ENCODE data around the gene SLC8A3.

The SLC8A3 gene

GRCh38 chr14:70029296-70030132 is 159.2 kb downstream of the SLC8A3 start:
- no peak for DNase-seq

DNA sequence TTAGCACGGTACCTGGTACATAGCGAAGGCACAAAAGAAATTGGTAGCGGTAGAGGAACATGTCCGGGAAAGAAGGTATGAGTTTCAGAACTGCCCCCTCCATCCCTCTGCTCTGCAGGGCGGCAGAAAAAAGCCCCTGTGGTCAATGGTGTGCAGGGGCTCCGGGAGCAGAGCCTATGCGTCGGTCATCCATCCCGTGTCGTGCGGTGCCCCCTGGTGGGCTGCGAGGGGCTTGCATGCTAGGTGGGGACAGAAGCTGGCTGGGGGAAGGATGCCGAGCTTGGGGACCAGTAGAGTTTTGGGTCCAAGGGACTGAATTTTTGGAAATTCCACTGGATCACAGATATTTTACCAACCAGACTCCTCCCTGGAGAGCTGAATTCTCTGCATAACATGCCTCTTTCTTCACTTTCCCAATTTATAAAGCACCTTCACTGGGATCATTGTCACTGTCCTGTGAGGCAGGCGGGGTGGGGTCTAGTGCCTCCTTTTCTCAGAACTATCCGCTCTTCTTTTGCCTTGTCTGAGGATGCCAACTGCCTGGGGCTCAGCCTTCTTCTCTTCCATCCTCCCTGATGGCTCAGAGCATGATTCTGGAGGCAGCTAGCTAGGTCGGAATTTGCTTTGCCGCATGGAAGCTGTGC is 160.8 kb downstream of the SLC8A3 start:
- DNase-seq, result peak in 50 of 51 donors; percentile 6 to 85 (median 60)

GRCh38 chr14:70023871-70024270 is 164.9 kb downstream of the SLC8A3 start:
- no peak for DNase-seq

DNA sequence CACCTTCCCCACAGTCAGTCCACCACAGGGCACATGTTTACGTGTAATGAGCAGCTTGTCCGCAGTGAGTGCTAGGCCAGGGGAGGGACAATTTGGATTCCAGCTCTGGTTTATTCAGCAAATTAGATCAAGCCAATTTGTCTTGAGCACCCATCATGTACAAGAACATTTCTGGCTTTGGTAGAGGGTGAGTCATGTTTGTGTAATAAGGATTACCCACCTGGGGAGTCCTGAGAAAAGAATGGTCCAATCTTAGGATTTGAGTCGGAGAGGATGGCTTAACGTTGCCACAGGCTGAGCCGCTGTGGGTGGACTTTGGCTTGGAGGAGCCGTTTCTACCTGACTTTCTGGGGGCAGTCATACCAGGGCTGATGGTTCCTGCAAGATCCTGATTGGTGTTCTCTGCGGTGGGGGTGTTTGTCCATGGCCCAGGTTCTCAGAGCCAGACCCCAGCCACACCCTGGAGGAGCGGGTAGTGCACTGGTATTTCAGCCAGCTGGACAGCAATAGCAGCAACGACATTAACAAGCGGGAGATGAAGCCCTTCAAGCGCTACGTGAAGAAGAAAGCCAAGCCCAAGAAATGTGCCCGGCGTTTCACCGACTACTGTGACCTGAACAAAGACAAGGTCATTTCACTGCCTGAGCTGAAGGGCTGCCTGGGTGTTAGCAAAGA is 165.8 kb downstream of the SLC8A3 start:
- DNase-seq, result no peak

- no peak for DNase-seq
These were observed 167.1 kb downstream of the SLC8A3 start for GRCh38 chr14:70021548-70022220.

DNA sequence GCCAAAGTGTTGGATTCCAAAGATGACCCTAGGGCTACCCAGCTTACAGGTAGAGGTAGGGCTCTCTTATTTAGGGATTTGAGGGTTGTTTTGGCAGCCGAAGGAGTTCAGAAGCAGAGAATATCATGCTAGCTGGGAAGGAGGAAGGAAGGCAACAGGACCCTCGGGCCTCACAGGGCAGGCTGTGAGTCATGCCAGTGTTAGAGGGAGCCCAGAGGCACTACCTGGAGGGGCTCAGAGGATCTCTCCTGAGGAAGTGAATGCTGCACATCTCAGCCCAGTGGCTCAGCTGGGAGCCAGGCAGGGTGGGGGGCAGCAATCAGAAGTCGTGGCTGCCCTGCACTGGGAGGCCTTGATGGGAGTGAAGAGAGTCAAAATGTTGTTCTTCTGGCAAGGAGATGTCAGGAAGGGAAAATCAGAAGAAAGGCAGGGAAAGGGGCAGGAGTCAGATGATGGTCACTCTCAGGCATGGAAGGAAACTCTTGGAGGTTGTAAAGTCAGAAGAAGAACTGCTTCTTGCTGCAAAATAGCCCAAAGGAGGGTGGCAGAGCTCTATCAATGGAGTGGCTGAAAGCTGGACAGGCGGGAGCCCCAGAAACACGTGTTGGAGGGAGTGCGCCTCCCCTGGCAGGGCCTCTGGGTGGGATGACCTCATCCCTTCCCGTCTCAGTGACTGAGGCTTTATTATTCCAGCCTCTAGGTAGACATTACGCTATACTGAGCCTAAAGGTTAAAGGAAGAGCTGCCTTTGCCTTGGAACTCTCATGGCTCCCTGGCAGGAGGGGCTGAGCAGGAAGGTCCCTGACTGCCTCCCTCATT is 168.2 kb downstream of the SLC8A3 start:
- DNase-seq, result peak in 18 of 51 donors; percentile 2 to 55 (median 27)

DNA sequence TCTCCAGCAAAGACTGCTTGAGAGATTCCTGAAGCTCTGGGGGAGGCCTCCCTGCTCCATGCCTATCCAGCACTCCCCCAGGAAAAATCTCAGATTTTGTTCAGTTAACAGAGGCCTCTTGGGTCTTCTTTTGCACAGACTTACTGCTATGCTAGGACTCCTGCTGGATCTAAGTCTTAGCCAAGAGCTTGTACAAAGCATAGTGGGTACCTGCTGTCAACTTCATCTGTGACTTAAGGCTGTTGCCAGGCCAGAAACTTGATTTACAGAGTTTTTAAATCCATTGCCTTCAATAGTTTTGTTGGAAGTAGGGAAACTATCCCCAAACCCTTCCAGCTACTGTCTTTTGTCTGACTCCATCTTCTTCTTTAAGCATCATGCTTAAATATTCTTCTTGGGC is 169.1 kb downstream of the SLC8A3 start:
- DNase-seq, result no peak

DNA sequence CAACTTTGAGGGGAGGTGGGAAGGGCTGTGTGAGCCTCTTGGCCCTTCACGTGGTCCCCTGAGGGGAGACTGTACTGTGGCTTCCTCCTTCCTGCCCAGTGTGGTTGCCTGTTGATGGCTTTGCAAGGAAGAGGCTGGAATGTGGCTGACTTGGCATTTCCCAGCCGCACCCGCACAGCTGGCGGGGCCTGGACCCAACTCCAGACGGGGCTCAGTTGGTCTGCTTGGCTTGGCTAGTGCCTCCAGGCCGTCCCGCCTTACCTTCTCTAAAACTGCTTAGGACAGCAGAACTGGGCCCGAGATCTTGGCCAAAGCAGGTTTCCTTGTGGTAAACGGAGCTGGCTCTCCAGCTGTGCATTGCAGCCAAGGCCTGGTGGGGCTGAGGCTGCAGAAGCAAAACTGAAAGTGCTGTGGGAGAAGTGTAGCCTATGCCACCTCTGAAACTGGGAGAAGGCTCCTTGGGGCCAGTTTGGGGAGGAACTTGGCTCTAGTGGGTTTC is 170.0 kb downstream of the SLC8A3 start:
- peak in 14 of 51 donors; percentile 5 to 52 (median 12) for DNase-seq

- DNase-seq, result peak in 2 of 51 donors; percentile 14 to 15
These were observed 170.5 kb downstream of the SLC8A3 start for GRCh38 chr14:70018230-70018629.

- no peak for DNase-seq
These were observed 174.2 kb downstream of the SLC8A3 start for GRCh38 chr14:70014406-70015095.

- peak in 14 of 51 donors; percentile 6 to 53 (median 26) for DNase-seq
These were observed 175.4 kb downstream of the SLC8A3 start for GRCh38 chr14:70013271-70013873.

GRCh38 chr14:70011708-70012107 is 177.0 kb downstream of the SLC8A3 start:
- no peak for DNase-seq

DNA sequence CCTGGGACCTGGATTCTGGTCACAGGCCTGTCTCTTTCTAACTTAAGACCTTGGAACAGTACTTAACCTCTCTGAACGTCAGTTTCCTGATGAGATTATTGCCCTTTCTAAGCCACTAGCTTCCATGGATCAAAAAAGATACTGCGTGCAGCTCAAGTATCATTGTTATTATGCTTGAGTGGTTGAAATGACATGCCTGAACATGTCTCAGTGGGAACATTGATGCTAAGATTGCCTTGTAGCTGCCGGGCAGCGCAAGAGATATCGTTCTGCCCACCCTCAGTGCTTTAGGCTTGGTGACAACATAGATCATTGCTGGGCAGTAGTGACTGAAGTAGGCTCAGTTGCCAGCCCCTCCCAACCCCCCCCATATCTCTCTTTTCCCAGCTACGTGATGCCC is 177.7 kb downstream of the SLC8A3 start:
- no peak for DNase-seq

DNA sequence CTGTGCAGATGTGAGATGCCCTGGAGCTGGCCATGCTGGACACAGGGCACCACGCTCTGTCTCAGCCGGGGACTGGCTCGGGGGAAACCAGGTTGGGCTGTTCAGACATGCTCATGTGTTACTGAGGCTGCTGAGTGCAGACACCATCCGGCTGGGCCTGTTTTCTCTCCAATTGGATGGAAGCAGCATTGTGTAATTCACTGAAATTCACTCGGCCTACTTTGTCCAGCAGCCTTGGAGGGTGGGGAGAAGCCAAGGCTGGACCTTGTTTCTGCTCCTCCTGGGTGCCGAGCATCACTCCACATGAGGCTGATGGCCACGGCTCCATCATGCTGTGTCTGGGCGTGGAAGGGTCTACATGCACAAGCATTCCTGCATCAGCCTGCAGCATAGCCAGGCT is 178.8 kb downstream of the SLC8A3 start:
- peak in 1 of 51 donors; percentile 7 for DNase-seq

GRCh38 chr14:70008284-70009262 is 180.2 kb downstream of the SLC8A3 start:
- DNase-seq, result no peak

DNA sequence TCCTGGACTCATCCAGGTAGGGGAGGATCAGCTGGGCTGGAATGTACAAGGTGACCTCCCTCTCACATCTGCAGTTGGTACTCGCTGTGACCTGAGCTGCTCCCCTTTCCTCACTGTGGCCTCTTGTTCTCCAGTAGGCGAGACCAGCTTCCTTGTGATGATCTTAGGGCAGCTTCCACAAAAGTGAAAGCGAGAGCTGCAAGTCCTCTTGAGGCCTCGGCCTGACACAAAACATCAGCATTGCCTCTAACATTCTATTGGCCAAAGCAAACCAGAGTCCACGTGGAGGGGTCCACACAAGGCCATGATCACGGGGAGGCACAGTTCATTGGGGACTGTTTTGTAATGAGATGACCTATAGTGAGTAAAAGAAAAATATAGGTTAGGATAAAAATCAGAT is 182.1 kb downstream of the SLC8A3 start:
- no peak for DNase-seq

GRCh38 chr14:70005281-70005805 is 183.4 kb downstream of the SLC8A3 start:
- DNase-seq, result no peak

- no peak for DNase-seq
These were observed 184.0 kb downstream of the SLC8A3 start for GRCh38 chr14:70004791-70005190.

Data from hypothalamus (tissue), 51 donors.